Activated CD4-positive, alpha-beta T cell treated with anti-CD3 and anti-CD28 coated beads, Interleukin-2, amount 10 ng/mL, durations not matched to agents 24 days and 14 days (primary cell): Measurements from ENCODE around the gene CD72. TPM values are rescaled to one million over a fixed set of nuclear protein-coding genes. Genes with fewer than 3 reads are reported as not detected.
"Not testable (repeated sequence)": the region's sequence is repeated elsewhere in the genome, so short reads cannot be mapped to it uniquely, and the experiment has no call there.

Source experiments
- DNase-seq: peaks from one replicate; pipeline ENCODE4 v3.0.0; 2022
- H3K27ac Mint-ChIP-seq: one replicate; pipeline ENCODE4 v1.8.0; 2022; ENCODE audit warnings: mild to moderate bottlenecking, mixed read lengths
- H3K27me3 Mint-ChIP-seq: one replicate; pipeline ENCODE4 v1.8.0; 2022; ENCODE audit warnings: mixed read lengths
- H3K36me3 Mint-ChIP-seq: one replicate; pipeline ENCODE4 v1.8.0; 2022; ENCODE audit warnings: low read depth, mild to moderate bottlenecking, mixed read lengths
- H3K4me1 Mint-ChIP-seq: one replicate; pipeline ENCODE4 v1.8.0; 2021; ENCODE audit warnings: mixed read lengths
- H3K4me3 Mint-ChIP-seq: one replicate; pipeline ENCODE4 v1.8.0; 2022; ENCODE audit warnings: mild to moderate bottlenecking, moderate library complexity, mixed read lengths
- H3K9me3 Mint-ChIP-seq: one replicate; pipeline ENCODE4 v1.8.0; 2021; ENCODE audit warnings: mixed read lengths
- intact Hi-C: fragments of 100-400 bp; cut with micrococcal nuclease; formaldehyde crosslinking; loops from one replicate; pipeline ENCODE4 v1.15.1; 2023
- total RNA-seq: library from RNA; stranded (reverse); gene quantifications from 2 replicates; pipeline ENCODE4 v1.2.3, GENCODE V29; 2022

The CD72 gene
- total RNA-seq, 1 donor from 2014 or later = 9.0 TPM

DNA sequence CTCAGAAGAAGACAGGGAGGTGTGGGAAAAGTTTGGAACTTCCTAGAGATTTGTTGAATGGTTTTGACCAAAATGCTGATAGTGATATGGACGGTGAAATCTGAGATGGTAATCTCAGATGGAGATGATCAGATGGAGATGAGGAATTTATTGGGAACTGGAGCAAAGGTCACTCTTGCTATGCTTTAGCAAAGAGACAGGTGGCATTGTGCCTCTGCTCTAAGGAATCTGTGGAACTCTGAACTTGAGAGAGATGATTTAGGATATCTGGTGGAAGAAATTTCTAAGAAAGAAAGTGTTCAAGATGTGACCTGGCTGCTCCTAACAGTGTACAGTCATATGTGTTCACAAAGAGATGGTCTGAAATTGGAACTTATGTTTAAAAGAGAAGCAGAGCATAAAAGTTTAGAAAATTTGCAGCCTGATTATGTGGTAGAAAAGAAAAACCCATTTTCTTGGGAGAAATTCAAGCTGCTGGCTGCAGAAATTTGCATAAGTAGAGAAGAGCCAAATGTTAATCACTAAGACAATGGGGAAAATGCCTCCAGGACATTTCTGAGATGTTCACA is 38.5 kb downstream of the CD72 start:
- peaks cover 13% of the 10 kb centered on the region for H3K36me3 Mint-ChIP-seq
- intact Hi-C loops, H3K4me3 Mint-ChIP-seq, H3K4me1 Mint-ChIP-seq, H3K27me3 Mint-ChIP-seq, DNase-seq: not testable (repeated sequence)
- peak overlapping the region; percentile 59 for H3K27ac Mint-ChIP-seq
- H3K9me3 Mint-ChIP-seq = peaks cover 15% of the 10 kb centered on the region

DNA sequence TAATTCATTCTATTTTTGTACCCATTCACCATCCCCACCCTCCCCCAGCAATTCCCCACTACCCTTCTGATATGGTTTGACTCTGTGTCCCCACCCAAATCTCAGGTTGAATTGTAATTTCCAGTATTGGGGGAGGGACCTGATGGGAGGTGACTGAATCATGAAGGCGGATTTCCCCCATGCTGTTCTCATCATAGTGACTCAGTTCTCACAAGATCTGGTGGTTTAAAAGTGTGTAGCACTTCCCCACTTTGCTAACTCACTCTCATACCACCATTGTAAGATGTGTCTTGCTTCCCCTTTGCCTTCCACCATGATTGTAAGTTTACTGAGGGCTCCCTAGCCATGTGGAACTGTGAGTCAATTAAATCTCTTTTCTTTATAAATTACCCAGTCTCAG is 39.1 kb downstream of the CD72 start:
- no peak for DNase-seq
- peaks cover 5% of the 10 kb centered on the region for H3K4me1 Mint-ChIP-seq
- H3K4me3 Mint-ChIP-seq = no peak overlapping the region
- intact Hi-C loops = no loop called here
- H3K27me3 Mint-ChIP-seq = no peaks in the 10 kb centered on the region
- peaks cover 15% of the 10 kb centered on the region for H3K9me3 Mint-ChIP-seq
- H3K27ac Mint-ChIP-seq = peak overlapping the region; percentile 59
- peaks cover 13% of the 10 kb centered on the region for H3K36me3 Mint-ChIP-seq

DNA sequence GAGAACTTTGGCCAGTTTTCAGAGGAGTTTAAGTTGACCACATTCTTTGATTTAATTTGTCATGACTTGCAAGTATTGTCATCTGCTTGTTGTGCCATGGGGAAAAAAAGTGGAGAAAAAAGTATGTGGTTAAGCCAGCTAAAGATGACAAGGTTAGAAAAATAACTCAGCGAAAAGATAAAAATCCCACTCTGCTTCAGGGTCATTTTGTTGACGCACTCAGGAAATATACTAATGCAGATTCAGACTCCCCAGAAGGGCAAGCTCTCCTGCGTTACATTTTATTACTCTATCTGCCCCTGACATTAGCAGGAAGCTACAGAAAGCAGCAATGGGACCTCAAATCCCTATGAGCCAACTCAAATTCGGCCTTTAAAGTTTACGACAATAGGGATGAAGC is 40.7 kb downstream of the CD72 start:
- peaks cover 8% of the 10 kb centered on the region for H3K4me1 Mint-ChIP-seq
- H3K9me3 Mint-ChIP-seq = peaks cover 15% of the 10 kb centered on the region
- no peaks in the 10 kb centered on the region for H3K27me3 Mint-ChIP-seq
- no peak overlapping the region for H3K4me3 Mint-ChIP-seq
- intact Hi-C loops = no loop called here
- H3K36me3 Mint-ChIP-seq = peaks cover 13% of the 10 kb centered on the region
- DNase-seq = no peak
- no peak overlapping the region for H3K27ac Mint-ChIP-seq

DNA sequence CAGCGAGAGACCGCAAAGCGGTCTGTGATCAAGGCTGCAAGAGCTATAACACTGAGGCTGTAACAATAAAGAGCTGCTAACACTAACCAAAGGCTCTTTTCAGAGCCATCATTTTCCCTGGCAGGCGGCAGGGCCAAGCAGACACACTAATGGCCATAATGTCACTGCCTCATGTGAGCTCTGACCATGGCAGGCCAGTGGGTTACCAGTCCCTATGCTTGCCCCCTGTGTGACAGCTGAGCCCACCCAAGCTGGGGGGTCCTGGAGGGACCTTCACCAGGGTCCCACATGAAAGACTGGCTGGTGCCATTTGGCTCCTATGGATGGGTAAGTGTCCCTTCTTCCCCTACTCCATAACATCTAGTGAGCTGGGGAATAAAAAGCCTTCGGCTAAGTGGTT is 42.7 kb downstream of the CD72 start:
- H3K4me1 Mint-ChIP-seq = peaks cover 17% of the 10 kb centered on the region
- no peaks in the 10 kb centered on the region for H3K27me3 Mint-ChIP-seq
- peaks cover 8% of the 10 kb centered on the region for H3K9me3 Mint-ChIP-seq
- peaks cover 7% of the 10 kb centered on the region for H3K36me3 Mint-ChIP-seq
- no peak overlapping the region for H3K4me3 Mint-ChIP-seq
- no peak overlapping the region for H3K27ac Mint-ChIP-seq
- DNase-seq = no peak
- intact Hi-C loops = no loop called here

DNA sequence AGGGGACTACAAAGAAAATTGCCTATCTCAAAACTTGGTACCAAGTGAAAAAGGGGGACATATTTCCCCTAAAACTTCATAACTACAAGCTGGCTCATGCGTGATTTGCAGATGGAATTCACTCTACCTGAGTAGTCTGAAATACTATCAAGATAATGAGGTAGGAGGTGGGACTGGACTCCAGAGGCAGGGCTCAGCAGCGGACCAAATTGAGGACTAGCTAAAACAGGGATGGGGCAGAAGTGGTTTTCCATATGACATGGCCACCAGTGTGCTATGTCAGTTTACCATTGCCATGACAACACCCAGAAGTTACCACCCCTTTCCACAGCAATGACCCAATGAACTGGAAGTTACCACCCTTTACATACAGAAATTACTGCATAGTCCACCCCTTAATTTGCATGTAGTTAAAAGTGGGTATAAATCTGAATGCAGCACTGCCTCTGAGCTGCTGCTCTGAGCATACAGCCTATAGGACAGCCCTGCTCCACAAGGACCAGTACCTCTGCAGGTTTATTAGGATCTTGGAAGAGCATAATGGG is 43.6 kb downstream of the CD72 start:
- Mint-ChIP-seq H3K4me3 (no peak overlapping the region), H3K36me3 (peaks cover 4% of the 10 kb centered on the region), H3K9me3 (peaks cover 6% of the 10 kb centered on the region), H3K4me1 (peaks cover 20% of the 10 kb centered on the region), H3K27me3 (no peaks in the 10 kb centered on the region), H3K27ac (peak overlapping the region; percentile 16)
- intact Hi-C loops = loop anchor here (5.0 kb wide), 1 partner anchor 77 kb away; no protein-coding TSS in a partner anchor
- DNase-seq = no peak

DNA sequence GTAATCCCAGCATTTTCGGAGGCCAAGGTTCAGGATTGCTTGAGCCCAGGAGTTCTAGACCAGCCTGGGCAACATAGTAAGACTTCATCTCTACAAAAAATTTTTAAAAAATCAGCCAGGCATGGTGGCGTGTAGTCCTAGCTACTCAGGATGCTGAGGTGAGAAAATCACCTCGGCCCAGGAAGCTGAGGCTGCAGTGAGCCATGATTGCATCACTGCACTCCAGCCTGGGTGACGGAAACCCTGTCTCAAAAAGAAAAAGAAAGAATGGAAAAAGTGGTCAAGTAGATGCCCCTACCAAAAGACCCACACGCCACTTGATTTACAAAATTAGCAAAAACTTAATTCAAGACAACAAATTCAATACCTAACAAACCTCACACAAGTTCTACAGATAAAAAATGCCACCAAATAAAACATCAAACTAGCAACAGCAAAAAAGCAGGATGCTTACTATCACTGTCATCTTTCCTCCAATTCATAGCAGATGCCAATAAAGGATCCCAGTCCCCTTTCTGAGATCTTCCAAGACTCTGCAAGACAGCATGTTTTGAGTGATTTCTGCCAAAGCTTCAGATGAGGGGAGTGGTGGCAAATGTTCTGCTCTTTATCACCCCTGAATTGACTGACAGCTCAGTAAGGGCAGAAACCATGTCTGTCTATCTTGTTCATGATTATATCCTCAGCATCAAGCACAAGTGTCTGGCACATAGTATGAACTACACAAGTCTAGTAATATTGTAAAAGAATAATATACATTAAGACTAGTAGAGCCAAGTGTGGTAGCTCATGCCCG is 47.3 kb downstream of the CD72 start:
- Mint-ChIP-seq H3K27ac (peak overlapping the region; percentile 89), H3K4me3 (peak overlapping the region; percentile 66), H3K36me3 (no peaks in the 10 kb centered on the region), H3K4me1 (peaks cover 27% of the 10 kb centered on the region), H3K9me3 (no peaks in the 10 kb centered on the region), H3K27me3 (no peaks in the 10 kb centered on the region)
- peak; percentile 82 for DNase-seq
- intact Hi-C loops = loop anchor here (5.0 kb wide), 1 partner anchor 74 kb away; no protein-coding TSS in a partner anchor

DNA sequence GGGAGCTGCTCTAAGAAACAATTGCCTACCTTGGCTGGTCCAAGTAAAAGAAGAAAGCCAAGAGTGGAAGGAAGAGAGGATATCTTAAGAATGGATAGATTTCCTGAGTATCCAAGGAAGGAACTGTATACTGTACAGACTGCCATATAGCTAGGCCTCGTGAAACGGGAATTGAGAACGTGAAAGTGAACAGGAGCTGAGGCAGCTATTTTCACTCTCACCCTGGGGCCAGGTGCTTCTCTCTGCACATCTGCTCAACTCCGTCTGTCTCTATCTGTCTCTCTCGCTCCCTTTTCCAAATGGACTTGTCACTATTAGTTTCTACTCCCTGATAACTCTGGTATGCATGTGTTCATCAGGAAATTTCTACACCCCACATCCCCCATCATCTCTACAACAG is 49.0 kb downstream of the CD72 start:
- H3K36me3 Mint-ChIP-seq = no peaks in the 10 kb centered on the region
- H3K27me3 Mint-ChIP-seq = no peaks in the 10 kb centered on the region
- H3K27ac Mint-ChIP-seq = no peak overlapping the region
- intact Hi-C loops = no loop called here
- H3K4me1 Mint-ChIP-seq = peaks cover 28% of the 10 kb centered on the region
- DNase-seq = no peak
- H3K9me3 Mint-ChIP-seq = no peaks in the 10 kb centered on the region
- H3K4me3 Mint-ChIP-seq = no peak overlapping the region

DNA sequence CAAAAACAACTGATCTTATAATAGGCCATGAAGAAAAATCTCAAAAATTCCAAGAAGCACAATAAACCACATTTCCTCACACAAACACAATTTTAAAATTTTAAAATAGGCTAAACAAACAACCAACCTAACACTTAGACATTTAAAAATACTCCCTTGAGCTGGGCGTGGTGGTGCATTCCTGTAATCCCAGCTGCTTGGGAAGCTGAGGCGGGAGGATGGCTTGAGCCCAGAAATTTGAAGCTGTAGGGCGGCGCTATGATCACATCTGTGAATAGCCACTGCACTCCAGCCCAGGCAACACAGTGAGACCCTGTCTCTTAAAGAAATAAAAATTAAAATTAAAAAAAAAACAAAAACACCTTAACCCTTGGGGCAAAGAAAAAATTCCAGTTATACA is 50.0 kb downstream of the CD72 start:
- H3K27me3 Mint-ChIP-seq = no peaks in the 10 kb centered on the region
- no peak for DNase-seq
- H3K36me3 Mint-ChIP-seq = no peaks in the 10 kb centered on the region
- H3K27ac Mint-ChIP-seq = no peak overlapping the region
- H3K9me3 Mint-ChIP-seq = no peaks in the 10 kb centered on the region
- H3K4me3 Mint-ChIP-seq = no peak overlapping the region
- H3K4me1 Mint-ChIP-seq = peaks cover 34% of the 10 kb centered on the region
- intact Hi-C loops = no loop called here

DNA sequence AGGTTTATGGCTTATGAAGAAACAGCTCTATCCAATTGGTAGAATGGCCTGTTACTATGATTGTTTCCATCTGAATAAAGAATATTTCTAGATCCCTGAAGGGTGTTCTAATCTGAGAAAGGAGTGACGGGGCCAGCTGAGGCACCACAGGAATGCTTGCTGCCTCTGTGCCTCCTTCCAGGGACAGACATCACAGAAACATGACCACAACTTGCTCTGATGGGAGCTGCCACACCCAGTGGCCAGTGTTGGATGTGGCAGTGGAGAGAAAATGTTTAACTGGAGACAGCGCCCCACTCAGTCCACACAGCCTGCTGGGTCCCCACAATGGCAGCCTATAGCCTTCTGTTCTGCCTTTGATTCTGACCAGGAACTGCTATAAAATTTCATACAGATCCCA is 51.8 kb downstream of the CD72 start:
- intact Hi-C loops = no loop called here
- Mint-ChIP-seq H3K4me1 (peaks cover 30% of the 10 kb centered on the region), H3K9me3 (no peaks in the 10 kb centered on the region), H3K4me3 (no peak overlapping the region), H3K27ac (no peak overlapping the region), H3K36me3 (no peaks in the 10 kb centered on the region), H3K27me3 (no peaks in the 10 kb centered on the region)
- DNase-seq = peak; percentile 49

DNA sequence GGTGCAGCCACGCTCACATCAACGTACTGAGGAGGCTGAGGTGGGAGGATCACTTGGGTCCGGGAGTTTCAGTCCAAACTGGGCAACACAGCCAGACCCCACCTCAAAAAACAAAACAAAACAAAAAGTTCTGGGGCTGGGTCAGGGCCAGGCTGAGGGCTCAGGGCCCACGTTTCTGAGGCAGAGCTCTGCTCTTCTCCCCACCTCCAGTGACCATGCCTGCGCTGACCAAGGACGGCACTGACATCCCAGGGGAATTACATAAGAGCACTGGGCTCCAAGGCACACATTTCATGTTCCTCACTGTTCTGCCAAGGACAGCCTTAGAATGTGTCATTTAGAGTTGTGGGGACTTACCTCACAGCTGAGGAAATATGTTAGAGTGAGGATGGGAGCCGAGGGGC is 53.6 kb downstream of the CD72 start:
- Mint-ChIP-seq H3K4me3 (no peak overlapping the region), H3K27ac (no peak overlapping the region), H3K36me3 (no peaks in the 10 kb centered on the region), H3K27me3 (no peaks in the 10 kb centered on the region), H3K9me3 (no peaks in the 10 kb centered on the region), H3K4me1 (peaks cover 19% of the 10 kb centered on the region)
- no peak for DNase-seq
- intact Hi-C loops = no loop called here

DNA sequence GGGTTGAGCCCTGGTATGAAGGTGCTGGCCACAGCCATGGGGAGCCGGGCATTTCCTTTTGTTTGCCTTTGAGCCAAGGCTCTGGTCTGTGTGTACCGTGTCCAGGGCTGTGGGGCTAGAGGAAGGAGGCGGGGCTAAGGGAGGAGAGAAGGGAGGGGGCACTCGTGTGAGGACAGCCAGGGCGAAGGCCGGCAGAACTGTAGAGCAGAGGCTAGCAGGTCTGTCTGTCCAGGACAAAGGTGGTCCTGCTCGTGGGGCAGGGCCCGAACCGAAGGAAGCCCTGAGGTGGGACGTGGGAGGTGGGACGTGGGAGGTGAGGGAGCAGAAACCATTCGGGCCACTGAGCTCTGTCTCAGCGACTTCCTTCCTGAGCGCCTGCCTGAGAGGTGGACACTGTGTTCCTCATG is 54.4 kb downstream of the CD72 start:
- Mint-ChIP-seq H3K36me3 (no peaks in the 10 kb centered on the region), H3K9me3 (no peaks in the 10 kb centered on the region), H3K27me3 (no peaks in the 10 kb centered on the region), H3K4me3 (no peak overlapping the region), H3K27ac (peak overlapping the region; percentile 30), H3K4me1 (peaks cover 14% of the 10 kb centered on the region)
- intact Hi-C loops = no loop called here
- no peak for DNase-seq

DNA sequence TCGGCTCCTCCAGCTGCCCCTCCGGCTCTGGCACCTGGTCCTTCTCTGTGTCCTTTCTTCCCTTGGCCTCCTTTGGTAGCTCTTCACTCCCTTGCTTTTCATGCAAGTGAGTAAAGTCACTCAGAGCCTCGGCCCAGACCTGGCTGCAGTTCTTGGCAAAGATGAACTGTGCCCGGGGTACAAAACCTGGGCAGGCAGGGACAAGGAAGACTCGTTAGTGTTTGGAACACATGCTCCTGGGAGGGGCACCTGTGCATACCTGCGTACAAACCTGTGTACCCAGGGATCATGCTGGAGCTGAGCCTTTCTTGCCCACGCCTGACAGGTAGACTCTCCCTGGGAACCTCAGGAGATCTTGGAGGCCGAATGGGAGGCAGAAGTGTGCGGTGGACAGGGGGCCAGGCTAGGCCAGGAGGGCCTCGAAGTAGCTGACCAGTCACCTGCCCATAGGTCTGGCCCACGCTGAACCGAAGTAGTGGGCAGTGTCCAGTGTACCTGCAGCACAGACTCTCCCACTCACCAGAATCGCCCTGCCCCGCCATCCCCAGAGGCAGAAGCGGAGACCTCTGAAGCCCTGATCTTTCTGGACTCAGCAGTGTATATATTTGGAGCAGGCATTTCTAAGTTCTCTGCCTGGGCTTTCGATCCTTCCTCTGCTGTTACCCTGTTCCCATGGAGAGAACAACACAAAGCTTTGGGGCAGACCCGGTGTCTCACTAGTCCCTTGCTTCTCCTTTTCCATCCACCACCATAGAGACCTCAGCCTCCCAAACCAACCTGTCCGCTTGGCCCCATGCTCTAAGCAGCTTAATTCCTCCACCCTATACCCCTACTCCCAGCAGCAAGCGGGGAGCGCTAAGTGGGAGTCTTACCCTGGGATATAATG is 55.1 kb downstream of the CD72 start:
- Mint-ChIP-seq H3K36me3 (no peaks in the 10 kb centered on the region), H3K4me1 (peaks cover 14% of the 10 kb centered on the region), H3K27me3 (no peaks in the 10 kb centered on the region), H3K27ac (peak overlapping the region; percentile 30), H3K4me3 (no peak overlapping the region), H3K9me3 (no peaks in the 10 kb centered on the region)
- intact Hi-C loops = no loop called here
- no peak for DNase-seq

DNA sequence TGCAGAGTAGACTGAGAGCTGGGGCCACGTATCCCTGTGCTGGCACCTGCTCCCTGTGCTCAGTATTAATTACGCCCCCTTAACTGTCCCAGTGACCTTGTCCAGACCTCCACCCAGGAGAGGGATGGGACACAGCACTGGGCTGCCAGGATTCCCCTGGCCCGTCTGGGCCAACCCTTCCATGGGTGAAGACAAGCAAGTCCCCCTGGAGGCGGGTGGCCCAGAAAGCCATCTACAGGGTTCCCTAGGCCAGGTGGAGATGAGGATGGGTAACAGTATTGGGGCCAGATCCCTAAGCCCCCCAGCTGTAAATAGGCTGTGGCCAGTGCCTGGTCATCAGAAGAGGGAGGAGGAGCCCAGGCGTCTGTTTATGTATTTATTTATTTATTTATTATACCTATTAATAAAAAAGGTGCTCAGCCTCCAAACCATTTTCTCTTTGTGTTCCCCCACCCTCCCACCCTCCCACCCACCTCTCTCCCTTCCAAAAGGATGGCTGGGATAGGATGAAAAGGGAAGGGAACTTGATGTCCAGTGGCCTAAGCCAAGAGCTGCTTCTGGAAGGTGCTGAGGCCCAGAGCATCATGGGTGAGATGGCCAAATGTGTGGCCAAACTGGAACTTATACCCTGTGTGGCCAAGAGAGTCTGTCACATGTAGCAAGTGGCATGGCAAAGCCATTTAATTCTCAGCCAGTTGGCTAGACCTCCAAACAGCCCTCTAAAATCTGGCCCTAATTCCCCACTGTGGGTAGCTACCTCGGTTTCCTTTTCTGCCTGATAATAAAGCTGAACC is 56.5 kb downstream of the CD72 start:
- H3K27me3 Mint-ChIP-seq = no peaks in the 10 kb centered on the region
- DNase-seq = no peak
- H3K4me1 Mint-ChIP-seq = peaks cover 10% of the 10 kb centered on the region
- H3K27ac Mint-ChIP-seq = no peak overlapping the region
- H3K36me3 Mint-ChIP-seq = no peaks in the 10 kb centered on the region
- H3K4me3 Mint-ChIP-seq = no peak overlapping the region
- no peaks in the 10 kb centered on the region for H3K9me3 Mint-ChIP-seq
- intact Hi-C loops = no loop called here
